HG03064 (cell line): Measurements from ENCODE around the gene MMP2.

Experiments used
- ATAC-seq: cut with Tn5 transposase; IDR thresholded peaks from one replicate; pipeline ENCODE4 v1.9.1; 2021; ENCODE audit warnings: low read depth; ENCODE audit not compliant: unreplicated experiment

MMP2 gene

DNA sequence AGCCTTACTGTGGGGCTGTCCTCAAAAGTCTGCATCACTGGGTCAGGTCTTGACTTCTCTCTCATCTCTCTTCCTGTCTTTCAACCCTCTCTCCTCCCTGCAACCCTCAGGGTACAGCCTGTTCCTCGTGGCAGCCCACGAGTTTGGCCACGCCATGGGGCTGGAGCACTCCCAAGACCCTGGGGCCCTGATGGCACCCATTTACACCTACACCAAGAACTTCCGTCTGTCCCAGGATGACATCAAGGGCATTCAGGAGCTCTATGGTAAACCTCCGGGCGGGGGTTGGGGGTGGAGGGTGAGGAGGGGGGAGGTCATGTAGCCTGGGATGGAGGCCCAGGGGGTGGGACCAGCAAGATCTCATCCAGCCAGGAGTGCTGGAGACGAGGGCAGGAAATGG, 12.7 kb downstream of the MMP2 start:
- no peak for ATAC-seq

DNA sequence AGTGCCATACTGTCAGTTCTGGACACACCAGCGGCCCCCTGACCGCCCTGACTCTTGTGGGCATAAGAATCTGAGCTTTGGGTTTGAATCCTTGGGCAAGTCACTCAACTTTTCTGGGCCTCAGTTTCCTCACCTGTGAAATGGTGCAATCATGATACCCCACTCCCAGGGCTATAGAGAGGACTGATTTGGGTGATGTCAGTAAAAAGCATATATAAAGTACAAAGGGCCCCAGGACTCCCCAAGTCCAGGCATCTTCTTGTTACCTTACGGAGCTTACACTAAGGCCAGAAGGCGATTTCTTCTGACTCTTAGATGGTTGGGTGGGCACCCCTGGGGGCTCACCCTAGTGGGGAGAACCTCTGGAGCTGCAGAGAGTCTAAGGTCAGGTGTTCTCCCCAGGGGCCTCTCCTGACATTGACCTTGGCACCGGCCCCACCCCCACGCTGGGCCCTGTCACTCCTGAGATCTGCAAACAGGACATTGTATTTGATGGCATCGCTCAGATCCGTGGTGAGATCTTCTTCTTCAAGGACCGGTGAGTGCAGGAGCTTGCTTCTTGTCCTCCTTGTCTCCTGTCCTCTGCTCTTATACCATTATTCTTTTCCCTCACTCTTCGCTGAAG, 13.9 kb downstream of the MMP2 start:
- no peak for ATAC-seq

DNA sequence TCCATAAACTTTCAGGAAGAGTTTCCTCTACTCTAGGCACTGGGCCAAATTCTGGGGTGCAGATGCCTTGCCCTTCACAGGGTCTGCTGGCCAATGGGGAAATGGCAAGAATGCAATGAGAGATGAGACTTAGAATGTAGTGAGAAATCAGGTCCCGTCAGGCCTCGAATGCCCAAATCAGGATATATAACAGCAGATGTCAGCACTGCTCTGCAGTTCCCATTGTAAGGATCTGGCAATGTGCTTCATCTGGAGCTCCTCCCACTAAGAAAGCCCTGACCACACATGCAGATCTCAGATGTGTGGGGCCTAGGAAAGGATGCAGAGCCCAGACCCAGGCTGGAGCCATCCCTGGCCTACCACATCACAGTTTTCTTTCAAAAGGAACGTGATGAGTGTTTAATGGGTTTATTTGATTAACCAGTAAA, 16.0 kb downstream of the MMP2 start:
- no peak for ATAC-seq

DNA sequence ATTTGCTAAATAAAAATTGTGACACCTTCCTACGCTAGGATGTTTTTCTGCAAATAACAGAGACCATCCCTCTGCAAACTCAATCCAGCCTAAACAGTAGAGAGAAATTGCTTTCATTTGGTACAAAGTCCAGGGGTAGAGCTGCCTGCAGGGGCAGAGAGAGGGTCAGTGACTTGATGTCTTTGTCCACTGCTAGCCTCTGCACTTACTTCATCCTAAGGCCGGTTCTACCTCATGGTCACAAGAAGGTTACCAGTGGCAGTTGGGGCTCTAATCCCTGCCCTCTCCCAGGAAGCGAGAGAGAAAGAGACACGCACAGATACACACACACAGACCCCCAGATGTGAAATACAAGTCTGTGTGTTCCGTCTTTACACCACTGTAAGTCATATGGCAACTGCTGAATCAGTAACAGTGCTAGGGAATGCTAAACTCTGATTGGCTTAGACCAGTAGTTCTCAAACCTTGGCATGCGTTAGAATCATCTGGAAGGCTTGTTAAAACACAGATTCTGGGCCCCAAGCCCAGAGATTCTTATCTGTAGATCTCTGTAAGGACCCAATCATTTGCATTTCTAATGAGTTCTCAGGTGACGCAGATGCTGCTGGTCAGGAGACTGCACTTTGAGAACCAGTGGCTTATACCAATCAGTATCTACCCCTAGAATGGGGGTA, 16.8 kb downstream of the MMP2 start:
- ATAC-seq, result no peak

DNA sequence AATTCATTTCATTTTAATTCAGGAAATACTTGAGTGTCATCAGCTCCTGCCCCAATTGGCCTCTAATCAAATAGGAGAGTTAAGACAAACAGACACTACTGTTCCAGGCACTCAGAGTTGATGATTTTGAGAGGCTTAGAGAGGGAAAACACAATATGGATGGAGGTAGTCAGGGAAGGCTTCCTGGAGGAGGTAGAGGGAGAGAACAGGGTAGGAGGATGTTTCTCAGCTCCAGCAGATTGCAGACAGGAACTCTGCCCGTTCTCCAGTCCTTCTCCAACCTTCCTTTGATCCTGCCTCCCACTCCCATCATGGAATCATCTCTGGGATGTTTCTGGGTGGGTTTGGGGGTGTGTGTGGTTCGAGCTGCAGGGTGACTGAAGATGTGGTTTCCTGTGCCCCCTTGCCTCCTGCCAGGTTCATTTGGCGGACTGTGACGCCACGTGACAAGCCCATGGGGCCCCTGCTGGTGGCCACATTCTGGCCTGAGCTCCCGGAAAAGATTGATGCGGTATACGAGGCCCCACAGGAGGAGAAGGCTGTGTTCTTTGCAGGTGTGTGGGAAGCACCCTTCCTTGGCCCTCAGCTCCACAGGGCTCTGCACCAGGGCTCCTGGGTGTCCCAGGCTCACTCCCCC, 17.6 kb downstream of the MMP2 start:
- no peak for ATAC-seq

DNA sequence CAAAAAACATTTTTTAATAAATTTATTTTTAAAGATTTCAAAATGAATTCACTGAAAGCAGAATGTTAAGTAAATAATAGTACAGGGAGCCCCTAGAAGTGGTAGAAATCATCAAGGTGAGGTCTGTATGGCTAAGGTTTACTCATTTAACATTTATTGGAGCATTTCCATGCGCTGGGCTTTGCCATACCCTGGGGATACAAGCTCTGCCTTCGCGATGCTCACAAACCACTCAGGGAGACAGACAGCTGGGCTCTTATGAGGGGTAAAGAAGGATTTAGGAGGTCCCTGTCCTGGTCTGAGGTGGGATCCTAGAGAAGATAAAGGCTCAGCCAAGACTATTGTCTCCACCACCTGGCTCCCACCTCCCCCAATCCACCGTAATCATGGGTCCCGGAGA, 18.6 kb downstream of the MMP2 start:
- ATAC-seq, result no peak

DNA sequence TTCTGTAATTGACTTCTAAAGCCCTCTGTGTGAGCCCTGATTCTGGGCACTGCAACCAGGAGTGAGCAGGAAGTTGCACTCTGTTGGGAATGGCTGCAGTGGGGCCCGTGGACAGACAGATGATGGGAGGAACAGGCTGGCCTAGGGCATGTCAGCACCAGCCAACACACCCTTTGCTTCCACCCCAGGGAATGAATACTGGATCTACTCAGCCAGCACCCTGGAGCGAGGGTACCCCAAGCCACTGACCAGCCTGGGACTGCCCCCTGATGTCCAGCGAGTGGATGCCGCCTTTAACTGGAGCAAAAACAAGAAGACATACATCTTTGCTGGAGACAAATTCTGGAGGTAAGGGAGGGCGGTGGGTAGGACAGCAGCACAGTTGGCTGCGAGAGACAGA, 19.1 kb downstream of the MMP2 start:
- no peak for ATAC-seq

DNA sequence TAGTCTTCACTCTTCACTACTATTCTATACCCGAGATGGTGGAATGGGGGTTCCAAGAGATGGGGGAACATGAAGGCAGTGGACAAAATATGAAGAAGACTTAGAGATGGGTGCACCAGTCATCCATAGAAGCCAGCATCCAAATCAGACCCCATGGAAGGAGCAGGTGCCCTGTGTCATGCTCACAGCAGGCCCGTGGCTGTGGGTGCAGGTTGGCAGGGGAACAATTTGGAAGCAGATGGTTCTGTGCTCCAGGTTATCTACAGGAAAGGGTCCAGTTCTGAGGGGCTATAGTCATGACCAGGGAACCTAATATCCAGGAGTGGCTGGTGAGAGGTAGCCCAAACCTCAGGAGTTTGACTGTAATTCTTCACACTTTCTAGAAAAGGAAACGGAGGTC, 20.3 kb downstream of the MMP2 start:
- ATAC-seq, result no peak

DNA sequence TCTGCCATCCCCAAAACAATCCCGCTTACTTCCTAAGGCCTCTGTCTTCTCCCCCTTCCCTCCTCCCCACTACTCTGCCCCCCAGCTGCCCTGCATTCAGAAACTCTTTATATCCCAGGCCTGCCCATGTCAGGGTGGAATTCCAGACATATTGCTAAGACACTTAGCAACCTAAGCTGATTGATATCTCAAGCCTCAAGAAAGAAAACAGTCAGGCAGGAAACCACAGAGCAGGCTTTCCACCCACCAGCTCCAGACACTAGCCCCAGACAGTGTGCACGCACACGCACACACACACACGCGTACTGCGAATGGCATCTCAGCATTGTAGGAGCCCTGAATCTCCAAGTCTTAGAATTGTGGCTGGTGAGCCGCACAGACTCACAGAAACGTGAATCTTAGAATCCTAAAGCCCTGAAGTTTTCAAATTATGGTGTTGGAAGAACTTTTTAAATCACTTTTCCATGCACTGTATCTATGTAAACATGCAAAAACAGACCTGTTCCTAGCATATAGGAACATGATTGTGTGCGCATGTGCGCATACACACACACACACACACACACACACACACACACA, 21.0 kb downstream of the MMP2 start:
- no peak for ATAC-seq

DNA sequence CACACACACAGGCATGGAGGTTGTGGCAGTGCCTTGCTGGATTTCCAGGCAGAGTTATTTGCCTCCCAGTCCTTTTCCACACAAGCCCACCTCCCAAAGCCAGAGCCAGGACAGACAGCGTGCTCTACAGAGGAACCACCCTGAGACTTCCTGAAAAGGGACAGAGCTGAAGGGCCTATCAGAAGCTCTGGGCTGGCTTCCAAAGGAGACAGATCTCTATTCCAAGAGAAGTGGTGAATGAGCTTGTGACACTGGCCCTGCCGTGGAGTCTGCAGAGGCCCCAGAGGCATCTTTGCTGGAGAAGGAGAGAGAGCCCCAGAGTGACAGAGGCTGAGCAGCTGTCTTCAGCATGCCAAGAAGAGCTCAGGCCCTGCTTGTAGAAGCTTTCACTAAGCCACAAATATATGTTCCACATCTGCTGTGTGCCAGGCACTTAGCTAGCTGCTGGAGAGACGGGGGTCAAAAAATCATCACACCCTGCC, 21.6 kb downstream of the MMP2 start:
- no peak for ATAC-seq

DNA sequence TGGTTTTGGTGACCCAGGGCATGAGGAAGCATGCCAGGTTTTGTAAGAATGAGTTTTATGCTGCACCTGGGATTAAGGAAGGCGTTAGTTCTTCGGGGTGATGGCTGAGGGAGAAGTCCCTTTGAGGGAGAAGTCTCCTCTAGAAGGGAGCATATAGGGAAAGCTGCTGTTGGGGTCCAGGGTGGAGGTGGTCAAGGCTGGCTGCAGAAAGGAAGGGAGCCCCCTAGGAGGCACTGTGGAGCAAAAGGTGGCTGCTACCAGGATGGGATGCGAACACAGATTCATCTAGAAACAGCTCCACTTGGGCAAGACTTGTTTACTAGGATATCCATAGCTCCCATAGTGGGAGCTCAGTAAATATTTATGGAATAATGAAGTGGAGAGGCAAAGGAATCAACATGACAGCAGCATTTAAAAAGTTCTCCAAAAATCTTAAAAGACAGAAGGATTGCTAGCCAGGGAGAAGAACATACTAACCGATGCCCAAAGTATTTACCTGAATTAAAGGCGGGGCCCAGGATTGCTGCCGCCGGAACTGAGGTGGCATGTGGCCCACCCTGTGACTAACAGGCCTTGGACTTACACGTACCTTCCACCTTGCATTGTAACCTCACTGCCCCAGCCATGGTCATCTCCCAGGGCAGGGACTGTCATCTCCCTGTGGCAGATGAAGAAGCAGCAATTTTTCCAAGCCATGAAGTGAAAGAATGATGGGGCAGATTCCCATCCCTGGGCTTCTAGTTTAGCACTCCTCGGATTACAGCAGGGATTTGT, 22.7 kb downstream of the MMP2 start:
- no peak for ATAC-seq

DNA sequence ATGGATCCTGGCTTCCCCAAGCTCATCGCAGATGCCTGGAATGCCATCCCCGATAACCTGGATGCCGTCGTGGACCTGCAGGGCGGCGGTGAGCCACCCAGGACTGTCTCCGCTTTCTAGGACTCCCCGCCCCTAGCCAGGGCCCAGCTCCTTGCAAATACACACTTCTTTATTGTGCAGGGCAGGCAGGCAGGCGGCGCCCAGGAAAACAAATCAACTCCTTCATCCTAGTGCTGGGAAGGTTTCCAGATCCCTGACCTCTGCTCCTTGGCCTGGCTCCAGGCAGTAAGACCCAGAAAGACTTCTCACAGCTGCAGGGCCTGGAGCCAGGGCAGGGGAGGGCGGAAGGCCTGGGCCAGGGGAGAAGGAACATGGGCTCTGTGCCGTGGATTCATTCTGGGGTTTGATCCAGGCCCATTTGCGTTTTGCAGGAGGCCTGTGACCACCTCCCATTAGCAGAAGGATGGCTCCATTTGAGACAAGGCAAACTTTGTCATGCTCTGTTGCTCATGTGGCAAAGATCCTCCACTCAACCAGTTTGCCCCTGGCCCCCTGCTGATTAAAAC, 23.9 kb downstream of the MMP2 start:
- ATAC-seq, result no peak

DNA sequence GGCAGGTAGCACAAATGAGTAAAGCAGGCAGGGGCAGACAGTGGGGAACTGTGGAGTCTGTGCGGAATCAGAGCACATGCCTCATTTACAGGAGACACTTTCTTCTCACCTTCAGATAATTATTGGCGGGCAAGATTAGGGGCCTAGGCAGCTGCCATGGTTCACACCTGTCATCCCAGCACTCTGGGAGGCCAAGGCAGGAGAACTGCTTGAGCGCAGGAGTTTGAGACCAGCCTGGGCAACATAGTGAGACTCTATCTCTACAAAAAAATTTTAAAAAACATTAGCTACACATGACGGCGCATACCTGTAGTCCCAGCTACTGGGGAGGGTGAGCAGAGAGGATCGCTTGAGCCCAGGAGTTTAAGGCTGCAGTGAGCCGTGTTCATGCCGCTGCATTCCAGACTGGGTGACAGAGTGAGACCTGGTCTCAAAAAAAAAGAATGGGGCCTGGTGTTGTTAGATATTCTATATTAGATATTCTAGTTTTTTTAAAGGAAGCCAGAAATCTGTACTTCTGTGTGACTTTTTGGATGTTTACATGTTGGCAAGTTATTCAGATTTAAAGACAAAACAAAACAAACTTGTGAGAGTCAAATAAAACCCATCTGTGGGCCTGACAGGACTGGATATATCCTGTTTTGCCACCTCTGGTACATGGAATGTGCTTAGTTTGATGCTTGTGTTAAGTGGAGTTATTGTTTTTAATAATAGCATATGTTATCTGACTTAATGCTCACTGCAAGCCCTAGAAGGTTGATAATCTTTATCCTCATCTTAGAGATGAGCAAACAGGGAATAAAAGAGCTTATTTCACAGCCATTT, 24.9 kb downstream of the MMP2 start:
- ATAC-seq, result no peak

DNA sequence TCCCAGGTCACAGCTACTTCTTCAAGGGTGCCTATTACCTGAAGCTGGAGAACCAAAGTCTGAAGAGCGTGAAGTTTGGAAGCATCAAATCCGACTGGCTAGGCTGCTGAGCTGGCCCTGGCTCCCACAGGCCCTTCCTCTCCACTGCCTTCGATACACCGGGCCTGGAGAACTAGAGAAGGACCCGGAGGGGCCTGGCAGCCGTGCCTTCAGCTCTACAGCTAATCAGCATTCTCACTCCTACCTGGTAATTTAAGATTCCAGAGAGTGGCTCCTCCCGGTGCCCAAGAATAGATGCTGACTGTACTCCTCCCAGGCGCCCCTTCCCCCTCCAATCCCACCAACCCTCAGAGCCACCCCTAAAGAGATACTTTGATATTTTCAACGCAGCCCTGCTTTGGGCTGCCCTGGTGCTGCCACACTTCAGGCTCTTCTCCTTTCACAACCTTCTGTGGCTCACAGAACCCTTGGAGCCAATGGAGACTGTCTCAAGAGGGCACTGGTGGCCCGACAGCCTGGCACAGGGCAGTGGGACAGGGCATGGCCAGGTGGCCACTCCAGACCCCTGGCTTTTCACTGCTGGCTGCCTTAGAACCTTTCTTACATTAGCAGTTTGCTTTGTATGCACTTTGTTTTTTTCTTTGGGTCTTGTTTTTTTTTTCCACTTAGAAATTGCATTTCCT, 26.5 kb downstream of the MMP2 start:
- no peak for ATAC-seq

DNA sequence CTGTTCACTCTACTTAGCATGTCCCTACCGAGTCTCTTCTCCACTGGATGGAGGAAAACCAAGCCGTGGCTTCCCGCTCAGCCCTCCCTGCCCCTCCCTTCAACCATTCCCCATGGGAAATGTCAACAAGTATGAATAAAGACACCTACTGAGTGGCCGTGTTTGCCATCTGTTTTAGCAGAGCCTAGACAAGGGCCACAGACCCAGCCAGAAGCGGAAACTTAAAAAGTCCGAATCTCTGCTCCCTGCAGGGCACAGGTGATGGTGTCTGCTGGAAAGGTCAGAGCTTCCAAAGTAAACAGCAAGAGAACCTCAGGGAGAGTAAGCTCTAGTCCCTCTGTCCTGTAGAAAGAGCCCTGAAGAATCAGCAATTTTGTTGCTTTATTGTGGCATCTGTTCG, 27.1 kb downstream of the MMP2 start:
- ATAC-seq, result no peak

DNA sequence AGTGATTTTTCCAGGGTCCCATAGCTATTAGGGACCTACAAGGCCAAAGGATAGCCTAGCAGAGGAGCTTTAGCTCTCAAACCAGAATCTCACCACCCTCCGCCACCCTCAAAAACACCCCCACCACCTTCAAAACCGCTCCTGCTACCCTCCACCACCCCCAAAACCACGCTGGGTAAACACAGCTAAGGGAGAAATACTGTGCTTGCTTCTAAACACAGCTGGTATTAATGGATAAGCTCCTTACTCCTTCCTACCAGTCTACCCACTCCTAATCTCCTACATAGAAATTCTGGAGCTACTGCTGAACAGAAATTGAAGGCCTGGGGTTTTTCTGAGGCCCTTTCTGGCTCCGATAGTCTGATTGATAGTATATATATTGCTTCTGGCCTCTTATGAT, 27.7 kb downstream of the MMP2 start:
- ATAC-seq, result no peak

DNA sequence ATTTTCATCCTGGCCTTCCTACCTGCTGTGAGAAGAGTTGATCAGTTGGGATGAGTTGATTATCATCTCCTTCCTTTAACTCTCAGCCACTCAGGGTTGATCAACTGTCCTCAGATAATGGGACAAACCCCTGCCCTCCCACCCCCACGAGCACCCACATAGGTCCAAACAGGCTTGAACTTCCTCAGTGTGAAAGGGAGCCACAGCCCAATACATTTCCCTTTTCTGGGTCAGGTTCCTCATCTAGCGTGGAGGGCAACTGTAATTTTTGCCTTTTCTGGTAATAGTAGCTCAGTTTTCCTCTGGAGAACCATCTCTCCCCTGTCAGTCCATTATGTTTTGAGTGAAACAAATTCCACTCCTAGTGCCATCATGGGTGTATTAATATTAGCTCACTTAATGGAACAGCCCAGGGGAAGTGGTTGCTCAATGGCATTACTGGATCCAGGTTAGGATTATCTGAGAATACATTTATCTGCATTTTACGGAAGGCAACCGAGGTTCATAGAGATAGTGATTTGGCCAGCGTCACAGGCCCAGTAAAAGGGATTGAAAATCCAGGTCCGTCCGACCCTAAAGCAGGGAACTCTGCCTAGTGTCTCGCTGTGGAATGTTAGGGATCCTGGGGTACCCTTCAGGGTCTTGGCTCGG, 29.4 kb downstream of the MMP2 start:
- ATAC-seq, result no peak
